GM21717 (cell line): ENCODE measurements around the gene CIDEA.

Experiments used
- ATAC-seq: cut with Tn5 transposase; IDR thresholded peaks from one replicate; pipeline ENCODE4 v1.9.1; 2021; ENCODE audit warnings: mild to moderate bottlenecking, moderate library complexity; ENCODE audit not compliant: unreplicated experiment

CIDEA gene

DNA sequence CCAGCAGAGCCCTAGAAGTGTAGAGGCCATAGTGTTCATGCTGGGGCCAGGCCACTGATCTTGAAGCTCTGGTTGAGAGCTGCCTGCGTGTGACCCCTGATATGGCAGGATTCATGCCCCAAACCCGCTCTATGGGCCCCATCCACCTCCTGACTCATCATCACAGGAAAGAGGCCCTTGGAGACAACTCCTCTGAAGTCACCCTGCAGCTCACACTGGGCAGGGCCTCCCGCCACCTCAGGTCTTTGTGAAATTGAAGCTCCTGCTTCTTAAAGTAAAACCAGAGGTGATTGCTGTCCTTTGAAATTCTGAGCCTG lies 41.9 kb downstream of the CIDEA start:
- no peak for ATAC-seq

GRCh38 chr18:12296457-12296856 lies 42.3 kb downstream of the CIDEA start:
- ATAC-seq = no peak

DNA sequence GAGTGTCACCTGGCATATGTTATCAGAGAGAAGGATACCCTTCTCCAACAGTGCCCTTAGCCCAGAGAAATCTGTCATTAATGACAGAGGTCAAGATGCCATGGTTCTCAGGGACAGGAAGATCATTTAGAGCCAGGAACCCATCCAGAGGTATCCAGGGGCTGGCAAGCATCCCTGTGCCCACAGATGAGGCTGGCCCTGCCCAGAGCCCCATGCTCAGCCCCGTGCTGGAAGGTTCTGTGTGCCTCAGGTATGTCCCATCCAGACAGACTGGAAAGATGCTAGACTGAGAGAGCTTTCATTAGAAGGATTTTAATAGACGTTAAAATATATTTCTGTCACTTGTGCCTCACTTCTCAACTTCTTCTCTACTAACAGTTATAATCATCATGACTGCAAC lies 45.7 kb downstream of the CIDEA start:
- no peak for ATAC-seq

GRCh38 chr18:12301263-12302005 lies 47.3 kb downstream of the CIDEA start:
- ATAC-seq = no peak

DNA sequence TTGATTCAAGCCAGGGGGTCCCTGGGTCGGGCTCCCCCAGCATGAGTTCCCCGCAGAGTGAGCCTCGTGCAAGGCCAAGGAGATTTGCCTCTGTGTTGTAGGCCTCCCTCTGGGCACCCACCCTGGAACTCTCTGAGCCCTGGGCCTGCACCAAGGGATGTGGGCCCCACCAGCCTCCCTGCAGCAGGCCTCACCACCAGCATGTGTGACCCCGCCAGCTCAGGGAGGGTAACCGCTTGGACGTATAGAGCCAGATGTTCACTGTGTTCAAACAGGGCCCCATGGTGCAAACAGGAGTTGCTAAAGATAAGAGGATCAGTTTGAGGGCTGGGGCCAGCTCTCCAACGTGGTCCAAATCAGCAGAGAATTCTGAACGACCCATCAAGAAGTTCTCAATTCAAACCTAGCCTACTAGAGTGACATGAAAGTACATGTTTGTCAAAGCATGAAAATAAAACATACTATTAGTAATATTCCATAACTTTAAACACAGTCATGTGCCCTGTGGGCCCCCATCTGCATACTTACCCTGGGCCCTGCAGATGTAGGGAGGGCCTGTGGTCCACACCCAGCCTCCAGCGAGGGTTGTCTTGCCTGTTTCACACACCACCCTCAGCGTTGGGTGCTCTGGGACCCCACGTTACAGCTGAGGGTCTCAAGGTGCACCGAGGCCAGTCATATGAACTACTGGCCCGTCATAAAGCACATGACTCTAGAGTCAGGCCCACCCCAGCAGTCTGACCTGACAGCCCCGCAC lies 48.4 kb downstream of the CIDEA start:
- ATAC-seq = no peak

- ATAC-seq = no peak
Measured at GRCh38 chr18:12304351-12305210, 50.4 kb downstream of the CIDEA start.

- no peak for ATAC-seq
Measured at GRCh38 chr18:12305211-12305610, 51.0 kb downstream of the CIDEA start.

GRCh38 chr18:12305930-12306629 lies 51.9 kb downstream of the CIDEA start:
- ATAC-seq = no peak

DNA sequence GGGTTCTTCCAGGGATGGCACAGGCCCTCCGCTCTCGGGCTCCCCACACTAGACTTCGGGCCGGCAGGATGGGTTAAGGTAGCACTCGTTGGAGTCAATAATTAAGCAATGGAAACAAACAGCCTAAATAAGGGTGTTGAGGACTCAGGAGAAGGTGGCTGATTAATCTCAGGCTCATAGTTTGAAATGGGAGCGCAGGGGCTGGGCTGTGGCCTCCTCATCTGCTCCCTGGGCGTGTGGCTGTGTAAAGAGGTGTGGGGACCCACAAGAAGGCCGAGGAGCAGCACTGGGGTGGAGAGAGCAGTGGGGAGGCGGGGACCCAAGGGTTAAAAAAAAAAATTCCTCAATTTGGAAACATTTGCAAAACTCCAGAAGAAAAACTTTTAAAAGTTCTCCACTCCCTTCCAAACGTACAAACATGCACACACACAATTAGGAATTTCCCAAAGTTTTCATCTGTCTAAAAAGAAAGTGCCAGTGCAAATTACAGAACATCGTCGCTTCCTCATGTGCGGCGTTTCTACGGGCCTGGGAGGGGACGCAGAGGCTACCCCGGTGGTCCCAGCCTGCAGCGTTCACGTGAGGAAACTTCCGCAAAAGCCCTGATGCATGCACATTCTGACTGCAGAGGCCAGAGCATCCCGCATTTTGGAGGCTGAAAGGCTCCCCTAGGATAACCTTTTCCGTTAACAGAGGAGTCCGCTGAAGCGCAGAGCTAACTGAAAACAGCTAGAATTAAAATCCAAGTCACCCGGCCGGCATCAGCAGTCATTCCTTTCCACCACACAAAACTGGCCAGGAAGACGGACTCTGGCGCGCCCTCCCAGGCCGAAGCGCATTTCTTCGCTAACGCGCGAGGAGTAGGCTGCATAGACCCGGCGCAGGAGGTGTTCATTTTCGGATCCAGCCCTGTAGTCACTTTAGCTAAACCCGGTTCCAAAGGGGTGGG lies 52.9 kb downstream of the CIDEA start:
- no peak for ATAC-seq

DNA sequence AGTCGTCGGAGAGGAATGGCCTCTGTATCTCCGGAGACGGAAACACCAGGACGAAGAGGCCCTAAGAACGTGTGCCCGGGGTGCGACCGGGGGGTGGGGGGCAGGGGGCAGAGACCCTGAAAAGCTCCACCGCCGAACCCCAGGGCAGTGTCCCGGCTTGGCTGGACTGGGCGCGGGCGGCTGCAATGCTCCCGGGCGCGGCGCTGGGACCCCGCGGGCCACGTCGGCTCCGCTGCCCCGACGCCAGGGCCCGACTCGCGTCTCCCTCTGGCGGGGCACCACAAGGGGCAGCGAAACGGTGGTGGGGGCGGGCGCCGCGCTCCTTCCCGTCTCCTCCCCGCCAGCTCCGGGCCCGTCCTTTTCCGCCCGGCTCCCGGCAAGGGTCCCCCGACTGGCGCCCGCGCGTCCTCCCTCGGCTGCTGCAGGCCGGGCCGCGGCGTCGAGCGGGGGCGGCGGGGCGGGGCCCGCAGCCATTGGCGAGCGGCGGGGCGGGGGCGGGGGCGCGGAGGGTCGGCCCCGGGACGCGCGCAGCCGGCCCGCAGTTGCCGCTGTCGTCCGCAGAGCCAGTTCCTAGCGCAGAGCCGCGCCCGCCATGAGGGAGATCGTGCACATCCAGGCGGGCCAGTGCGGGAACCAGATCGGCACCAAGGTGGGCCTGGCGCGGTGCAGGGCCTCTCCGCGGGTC lies 53.7 kb downstream of the CIDEA start, which contains the start of gene TUBB6:
Gene TUBB6 (plus strand): TSS at position 541 of the 685 bp plus-strand sequence. CDS start 52 bp downstream, at position 593.
- ATAC-seq = peak; percentile 56

GRCh38 chr18:12308386-12309100 lies 54.4 kb downstream of the CIDEA start:
- ATAC-seq = peak; percentile 60

DNA sequence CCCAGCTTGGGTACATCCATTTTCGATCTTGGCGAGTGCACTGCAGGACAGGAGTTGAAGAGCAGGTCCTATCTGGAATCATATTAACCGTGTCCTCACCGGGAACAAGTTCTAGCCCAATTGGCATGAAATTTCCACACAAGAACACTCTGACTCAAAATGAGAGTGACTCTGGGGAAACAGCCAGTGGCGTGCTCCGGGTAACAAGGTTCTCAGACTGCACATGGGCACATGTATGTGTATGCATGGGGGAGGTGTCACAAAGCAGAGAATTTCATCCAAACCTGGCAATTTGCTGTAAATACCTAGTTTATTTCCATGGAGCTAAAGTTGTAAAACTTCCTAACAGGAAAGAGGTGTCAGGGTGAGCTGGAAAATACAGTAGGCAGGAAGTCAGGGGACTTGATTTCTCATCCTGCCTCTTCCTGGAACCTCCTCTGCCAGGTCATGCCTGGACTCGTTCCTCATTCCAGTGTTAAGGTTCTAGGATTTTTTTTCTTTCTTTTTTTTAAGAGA lies 55.6 kb downstream of the CIDEA start:
- no peak for ATAC-seq

GRCh38 chr18:12310762-12311161 lies 56.6 kb downstream of the CIDEA start:
- no peak for ATAC-seq

DNA sequence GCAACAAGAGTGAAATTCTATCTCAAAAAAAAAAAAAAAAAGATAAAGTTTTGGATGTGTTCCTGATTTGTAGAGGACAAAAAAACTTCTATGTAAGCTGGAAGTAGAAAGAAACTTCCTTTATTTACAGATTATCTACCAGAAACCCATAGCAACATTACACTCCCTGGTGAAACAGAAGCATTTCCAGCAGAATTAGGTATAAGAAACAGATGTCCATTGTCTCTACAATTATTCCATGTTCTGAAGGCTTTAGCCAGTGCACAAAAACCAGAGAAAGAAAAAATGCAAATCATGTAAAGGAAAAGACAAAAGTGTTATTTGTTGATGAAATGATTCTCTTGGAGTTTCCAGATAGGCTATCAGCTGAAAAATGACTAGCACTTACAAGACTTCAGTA lies 58.8 kb downstream of the CIDEA start:
- ATAC-seq = no peak

GRCh38 chr18:12313530-12314245 lies 59.5 kb downstream of the CIDEA start:
- ATAC-seq = no peak

- ATAC-seq = no peak
Measured at GRCh38 chr18:12314591-12315305, 60.6 kb downstream of the CIDEA start.

GRCh38 chr18:12315490-12315889 lies 61.3 kb downstream of the CIDEA start:
- ATAC-seq = no peak
